GM12875 (cell line): ENCODE results near the gene GBE1.

Experiments
- H3K4me3 ChIP-seq: one replicate; pipeline ENCODE4 v1.5.1; 2011; ENCODE audit warnings: low read depth, low read length, control low read depth
- TF ChIP-seq, protein P1 (sequence below): IDR thresholded peaks from 2 replicates; pipeline ENCODE4 v1.5.1; 2011; ENCODE audit warnings: low read depth, mild to moderate bottlenecking, control low read depth, inconsistent platforms, low read length, moderate library complexity, borderline replicate concordance; ENCODE audit not compliant: insufficient read depth

GBE1 gene

DNA sequence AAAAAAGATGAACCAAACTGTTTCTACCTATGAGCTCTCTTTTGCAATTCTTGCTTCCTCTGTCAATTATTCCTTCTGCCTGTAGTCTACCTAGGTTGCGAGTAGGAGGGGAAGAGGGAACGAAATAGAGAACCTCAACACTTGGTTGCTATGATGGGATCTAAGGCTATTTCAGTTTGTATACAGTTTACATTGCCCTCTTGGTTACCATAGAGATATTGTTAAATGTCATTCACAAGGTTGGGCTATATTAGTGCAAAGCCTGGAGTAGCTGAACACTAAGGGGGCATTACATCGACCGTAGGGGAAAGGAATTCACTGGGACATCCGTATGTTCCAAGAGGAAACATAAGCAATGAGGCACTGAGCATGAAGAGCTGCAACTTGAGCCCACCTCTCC lies 276.9 kb downstream of the GBE1 start:
- TF ChIP-seq, protein P1, sequence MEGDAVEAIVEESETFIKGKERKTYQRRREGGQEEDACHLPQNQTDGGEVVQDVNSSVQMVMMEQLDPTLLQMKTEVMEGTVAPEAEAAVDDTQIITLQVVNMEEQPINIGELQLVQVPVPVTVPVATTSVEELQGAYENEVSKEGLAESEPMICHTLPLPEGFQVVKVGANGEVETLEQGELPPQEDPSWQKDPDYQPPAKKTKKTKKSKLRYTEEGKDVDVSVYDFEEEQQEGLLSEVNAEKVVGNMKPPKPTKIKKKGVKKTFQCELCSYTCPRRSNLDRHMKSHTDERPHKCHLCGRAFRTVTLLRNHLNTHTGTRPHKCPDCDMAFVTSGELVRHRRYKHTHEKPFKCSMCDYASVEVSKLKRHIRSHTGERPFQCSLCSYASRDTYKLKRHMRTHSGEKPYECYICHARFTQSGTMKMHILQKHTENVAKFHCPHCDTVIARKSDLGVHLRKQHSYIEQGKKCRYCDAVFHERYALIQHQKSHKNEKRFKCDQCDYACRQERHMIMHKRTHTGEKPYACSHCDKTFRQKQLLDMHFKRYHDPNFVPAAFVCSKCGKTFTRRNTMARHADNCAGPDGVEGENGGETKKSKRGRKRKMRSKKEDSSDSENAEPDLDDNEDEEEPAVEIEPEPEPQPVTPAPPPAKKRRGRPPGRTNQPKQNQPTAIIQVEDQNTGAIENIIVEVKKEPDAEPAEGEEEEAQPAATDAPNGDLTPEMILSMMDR, result no peak
- H3K4me3 ChIP-seq, result no peak overlapping the region

DNA sequence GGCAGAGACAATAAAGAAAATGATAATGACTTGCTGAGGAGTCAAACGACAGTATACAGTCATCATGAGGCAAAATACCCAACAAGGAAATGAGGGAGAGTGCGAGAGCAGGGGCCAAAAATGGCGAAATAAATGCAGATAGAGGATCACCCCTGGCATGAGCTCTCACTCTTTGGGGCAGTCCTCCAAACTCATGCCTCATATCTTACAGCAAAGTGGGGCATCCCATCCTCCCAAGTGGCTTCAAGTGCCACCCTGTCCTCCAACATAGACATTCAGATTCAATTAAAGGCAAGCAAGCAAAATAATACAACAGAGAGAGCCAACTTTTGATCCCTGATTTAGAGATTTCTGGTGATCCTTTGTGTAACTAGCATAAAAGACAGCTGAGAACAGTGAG lies 278.4 kb downstream of the GBE1 start:
- TF ChIP-seq, protein P1, result no peak
- H3K4me3 ChIP-seq, result no peak overlapping the region

GRCh38 chr3:81477740-81478139 lies 283.7 kb downstream of the GBE1 start:
- H3K4me3 ChIP-seq, result no peak overlapping the region
- TF ChIP-seq, protein P1, result no peak

GRCh38 chr3:81476692-81477091 lies 284.8 kb downstream of the GBE1 start:
- H3K4me3 ChIP-seq, result no peak overlapping the region
- TF ChIP-seq, protein P1, result no peak

- TF ChIP-seq, protein P1, result no peak
- H3K4me3 ChIP-seq, result no peak overlapping the region
Measured at GRCh38 chr3:81472600-81473362, 288.7 kb downstream of the GBE1 start.

DNA sequence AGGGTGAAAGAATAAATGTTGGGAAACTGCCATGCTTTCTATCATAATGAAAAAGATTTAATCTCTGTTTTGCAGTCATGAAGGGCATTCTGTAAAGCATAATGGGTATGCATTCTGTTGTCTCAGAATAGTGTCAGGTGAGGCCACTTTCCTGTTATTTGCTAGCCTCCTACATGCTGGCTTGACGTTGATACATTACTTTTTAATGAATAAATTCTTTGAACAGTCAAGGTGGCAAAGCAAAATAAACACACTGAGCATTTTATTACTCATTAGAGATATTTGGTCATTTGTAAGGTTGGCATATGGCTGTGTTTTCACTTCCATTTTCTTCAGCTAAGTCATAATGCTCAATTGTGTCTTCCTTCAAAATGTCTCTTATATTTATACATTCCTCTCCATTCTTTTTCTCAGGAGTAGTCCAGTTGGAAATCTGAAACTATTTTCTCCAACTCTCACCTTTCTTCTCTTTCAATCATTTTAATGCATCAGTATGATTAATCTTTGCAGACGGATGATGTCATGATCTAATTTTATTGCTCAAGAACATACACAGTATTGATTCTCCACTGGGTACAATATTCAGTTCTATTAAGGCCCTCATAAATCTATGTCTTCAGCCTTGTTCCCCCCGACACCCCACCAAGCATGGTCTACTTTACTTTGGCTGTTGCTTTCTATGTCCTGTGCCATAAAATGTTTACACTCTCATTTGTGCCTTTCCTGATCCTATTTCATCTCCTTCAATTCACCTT lies 290.7 kb downstream of the GBE1 start:
- H3K4me3 ChIP-seq, result no peak overlapping the region
- TF ChIP-seq, protein P1, result no peak

DNA sequence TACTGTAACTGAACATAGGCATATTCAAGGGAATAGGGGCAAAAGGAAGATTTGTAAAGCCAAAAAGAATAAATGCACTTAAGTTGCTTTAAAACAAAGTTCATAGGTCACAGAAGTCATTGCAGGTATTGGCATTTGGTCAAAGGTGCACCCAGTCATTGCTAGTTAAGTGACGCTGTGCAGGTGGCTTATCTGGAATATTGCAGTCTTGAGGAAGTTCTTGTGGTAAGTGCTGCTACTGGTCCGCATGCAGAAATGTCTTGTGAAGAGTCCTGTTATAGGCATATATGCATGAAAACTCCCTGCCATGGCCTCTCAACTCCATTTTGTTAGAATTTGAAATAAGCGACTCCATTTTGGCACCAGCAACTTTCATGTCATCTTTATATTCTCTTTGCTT lies 293.1 kb downstream of the GBE1 start:
- H3K4me3 ChIP-seq, result no peak overlapping the region
- TF ChIP-seq, protein P1, result no peak
